8988T (cell line): ENCODE measurements around the gene MOGAT3.

Experiments used
- DNase-seq: peaks from one replicate; pipeline ENCODE4 v3.0.0; 2011

Gene MOGAT3

DNA sequence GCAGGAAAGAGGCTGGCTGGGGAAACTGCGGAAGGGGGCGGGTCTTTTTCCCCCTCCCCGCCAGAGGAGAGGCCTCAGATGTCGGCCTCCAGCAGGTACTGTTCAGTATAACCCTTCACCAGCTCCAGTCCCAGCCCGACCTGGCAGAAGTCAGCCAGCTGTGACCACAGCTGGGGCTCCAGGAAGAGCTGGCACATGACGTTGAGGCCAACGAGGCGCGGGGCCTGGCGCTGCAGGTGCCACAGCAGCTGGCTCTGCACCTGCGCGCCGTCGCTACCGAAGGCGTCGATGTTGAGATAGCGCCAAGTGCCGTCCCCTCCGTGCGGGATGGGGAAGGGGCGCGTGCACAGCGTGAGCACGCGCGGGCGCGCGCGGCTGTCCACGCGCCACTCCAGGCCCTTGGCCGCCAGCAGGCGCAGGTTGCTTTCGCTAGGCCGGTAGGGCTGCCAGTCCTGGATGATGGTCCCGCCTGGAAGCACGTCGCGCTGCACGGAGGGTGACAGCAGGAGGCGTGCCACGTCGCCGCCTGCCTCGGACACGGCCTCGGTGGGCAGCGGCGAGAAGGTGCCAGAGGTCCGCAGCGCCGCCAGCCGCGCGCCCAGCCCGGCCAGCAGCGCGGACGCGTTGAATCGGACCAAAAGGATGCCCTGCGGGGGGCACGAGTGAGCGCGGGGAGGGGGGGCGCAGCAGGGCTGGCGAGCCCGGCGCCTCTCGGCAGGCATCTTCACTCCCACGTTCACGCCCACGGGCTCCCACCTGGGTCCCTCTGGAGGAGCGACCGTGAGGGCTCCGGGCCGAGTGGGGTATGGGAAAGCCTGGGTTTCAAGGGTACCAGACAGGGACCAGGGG, 28.6 kb downstream of the MOGAT3 start:
- no peak for DNase-seq

DNA sequence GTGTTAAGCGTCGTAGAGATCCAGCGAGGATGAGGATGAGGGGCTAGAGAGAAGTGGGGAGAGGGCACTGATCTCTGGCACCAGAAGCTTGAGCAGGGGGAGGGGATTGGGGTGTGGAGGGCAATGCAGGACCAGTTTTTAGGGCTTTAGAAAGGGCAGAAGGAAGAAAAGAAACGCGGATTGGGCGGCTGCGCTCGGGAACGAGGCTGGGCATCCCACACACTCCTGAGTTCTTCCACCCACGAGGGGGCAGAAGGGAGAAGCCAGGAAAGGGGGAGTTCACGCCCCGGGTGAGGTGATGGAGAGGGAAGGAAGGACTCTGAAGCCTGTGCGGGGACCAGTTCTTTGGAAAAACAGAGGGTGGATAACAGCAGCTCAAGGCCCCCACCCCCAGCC, 29.4 kb downstream of the MOGAT3 start:
- DNase-seq, result no peak

DNA sequence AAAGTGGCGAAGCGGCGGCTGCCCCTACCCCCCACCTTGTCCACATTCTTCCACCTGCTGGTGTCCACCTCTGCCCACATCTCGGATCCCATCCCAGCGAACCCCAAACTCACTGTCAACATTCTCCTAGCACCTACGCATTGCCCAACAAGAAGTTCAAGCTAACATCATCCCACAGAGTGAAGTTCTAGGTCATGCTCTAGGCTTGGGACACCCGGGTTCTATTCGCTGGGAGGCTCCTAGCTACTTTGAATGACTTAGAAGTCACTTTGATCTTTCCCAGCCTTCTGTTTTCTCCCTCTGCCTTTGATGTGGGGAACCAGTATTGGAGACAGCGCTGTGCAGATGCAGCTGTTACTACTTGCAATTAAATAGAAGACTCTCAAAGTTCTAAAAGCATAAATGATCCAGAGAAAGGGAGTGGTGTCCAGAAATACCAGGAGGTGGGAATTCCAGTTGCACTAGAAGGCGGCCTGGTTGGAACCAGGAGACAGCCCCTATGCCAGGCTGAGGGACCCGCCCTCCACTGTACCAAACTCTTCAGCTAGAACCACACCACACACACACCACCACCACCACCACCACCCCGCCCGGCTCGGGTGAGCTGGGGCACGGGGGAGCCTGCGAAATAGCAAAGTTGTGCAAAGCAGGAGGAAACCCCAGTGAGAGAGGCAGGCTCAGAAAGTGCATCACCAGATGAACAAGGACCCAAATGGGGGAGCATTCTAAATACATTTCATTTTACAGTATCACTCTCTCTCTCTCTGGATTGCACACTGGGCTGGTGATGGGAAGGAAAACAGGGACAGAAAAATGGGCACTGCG, 30.0 kb downstream of the MOGAT3 start:
- DNase-seq, result no peak

DNA sequence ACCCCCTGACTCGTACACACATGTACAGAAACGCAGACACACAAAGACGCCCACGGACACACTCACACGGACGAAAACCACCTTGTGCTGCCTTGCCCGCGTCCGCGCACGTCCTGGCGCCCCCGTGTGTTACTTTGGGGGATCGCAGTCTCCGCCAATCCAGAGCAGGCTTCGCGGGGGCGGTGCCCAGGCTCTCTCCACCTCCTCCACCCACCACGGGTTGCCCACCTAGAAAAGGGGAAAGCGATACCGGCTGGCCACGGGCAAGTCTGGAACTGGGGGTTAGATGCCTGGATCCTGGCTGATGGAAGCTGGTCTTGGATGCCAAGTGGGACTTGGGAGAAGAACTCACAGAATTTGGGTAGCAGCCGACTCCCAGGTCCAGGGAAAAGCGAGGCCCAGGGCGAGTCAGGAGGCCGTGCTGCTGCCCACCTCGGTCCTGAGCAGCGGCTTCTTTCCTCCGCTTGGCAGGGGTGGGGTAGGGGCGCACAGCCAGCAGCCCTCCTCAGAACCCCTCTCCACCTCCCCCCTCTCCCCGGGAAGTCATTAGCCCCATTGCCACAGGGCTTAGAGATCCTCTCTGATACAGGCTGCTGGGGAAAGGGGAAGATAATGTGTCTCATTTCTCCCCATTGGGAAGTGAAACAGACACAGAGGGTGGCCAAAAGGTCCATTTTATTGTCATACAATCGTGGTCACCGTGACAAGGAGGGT, 30.8 kb downstream of the MOGAT3 start:
- peak; percentile 82 for DNase-seq

DNA sequence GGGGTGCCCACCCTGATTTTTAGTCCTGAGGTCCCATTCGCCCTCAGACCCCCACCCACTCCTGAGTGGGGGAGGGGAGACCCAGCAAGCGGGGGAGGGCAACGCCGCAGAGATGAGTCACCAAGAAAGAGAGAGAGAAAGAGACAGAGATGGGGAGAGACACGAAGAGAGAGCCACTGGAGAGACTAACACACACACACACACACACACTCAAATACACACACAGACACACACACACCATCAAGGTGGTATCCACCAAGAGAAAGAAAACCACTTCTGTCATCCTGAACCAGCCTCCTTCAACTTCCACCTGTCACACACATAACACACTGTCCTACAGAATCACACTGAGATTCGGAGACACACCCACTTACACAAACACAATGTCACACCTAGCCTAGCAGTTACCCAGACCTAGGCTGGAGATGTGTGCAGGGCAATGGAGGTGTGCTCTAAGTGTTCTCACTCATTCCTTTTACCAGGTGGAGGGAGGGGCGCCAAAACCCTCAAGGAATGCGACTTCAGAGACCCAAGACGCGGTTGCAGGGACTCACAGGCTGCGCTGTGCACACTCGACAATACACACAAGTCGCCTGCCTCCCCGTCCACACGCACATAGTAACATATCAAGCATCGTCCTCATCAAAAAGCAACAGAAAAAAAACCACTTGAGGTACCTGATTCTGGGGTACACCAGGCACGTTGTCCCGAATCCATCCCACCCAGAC, 31.6 kb downstream of the MOGAT3 start:
- no peak for DNase-seq

DNA sequence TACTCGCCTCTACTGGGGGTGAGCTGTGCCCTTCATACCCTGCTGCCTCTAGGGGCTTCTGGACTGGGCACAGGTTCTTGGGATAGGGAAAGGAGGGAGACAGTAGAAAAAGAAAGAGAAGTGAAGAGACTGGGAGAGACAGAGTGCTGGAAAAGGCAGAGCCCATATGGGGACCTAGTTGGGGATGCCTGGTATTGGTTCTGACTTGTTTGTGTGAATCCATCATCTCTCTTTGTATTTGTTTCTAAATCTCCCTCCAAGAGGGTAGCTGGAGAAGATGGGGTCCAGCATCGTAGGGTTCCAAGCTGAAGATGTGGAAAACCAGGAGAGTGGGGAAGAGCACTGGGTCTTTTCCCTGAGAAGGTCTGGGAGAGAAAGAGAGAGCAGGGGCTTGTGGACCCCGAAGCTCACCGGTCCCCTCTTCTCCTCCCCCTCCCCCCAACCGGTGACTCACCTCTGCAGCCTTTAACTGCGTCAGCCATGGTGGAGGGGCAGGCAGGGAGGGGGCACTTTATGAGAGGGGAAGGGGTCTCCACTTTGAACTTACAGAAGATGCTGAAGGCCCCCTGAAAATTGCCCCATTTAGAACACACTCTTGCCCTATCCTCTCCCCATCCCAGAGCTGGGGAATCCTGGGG, 32.3 kb downstream of the MOGAT3 start:
- no peak for DNase-seq

DNA sequence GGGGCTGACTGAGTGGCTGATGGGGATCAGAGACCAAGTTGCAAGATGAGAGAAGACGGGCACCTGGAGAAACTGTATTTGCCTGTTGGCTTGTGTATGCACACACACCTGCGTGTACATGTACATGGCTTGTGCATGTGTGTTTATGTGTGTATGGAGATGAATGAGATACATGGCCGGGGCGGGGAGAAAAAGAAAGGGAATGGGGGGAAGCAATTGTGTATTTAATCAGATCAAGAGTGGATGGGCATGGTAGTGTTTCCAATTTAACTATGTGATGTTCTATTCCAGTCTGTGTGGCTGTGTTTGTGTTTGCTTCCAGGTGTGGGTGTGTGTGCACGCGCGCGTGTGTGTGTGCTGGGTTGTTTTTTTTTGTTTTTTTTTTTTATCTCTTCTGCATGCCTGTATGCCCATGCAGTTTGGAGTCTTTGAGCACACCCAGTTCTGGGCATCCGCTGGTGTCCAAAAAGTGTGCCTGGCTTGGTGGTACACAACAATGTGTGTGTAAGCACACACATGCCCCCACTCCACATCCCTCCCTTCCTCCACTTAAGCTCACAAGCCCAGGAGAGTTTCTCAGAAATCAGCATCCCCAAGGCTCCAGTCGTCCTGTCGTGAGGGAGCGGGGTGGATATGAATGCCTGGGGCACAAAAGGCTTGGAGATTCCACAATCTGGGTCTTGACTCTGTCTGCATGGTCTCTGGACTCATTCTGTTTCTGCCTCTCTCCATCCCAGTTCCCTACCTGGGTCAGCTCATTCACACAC, 33.0 kb downstream of the MOGAT3 start:
- no peak for DNase-seq

DNA sequence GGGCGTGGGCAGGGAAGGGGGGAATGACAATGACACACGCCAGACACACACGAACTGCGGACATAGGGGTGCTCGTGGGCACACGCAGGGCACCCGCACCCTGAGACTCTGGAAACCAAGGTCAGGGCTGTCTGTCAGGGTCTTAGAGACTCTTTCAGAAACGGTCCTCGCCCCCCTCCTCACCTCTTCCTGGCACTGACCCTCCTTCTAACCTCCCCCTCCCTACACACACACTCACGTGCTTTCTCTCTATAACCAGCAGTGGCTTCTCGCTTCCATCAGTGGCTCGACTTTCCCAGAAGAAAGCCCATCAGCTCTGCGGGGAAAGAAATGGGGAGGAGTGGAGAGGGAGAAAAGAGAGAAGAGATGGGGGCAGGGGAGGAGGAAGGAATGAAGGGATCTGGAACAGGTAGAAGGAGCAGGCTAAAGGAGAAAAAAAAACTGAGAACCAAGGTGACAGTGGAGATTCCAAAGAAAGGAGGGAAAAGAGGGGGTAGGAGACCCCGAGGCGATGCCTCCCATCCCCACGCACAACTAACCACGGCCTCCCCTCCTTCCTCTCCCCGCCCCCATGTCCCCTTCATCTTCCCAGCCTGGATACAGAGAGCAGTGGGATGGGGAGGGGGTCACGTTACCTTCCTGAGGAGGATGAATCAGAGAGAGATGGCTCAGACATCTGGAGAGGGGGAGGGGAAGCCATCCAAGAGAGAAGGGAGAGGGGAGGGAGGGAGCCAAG, 33.8 kb downstream of the MOGAT3 start:
- no peak for DNase-seq

DNA sequence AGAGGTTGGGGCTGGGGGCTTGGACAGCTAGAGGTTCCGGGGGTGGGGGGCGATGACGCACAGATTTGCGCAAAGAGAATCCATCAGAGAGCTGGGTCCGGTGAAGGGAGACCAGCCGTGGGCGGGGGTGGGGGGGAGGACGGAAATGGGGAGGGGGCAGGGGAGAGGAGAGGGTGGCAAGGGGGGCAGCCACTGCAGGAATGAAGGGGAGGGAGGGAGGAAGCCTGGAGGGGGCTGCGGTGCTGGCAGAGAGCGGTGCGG, 34.3 kb downstream of the MOGAT3 start:
- DNase-seq, result no peak

DNA sequence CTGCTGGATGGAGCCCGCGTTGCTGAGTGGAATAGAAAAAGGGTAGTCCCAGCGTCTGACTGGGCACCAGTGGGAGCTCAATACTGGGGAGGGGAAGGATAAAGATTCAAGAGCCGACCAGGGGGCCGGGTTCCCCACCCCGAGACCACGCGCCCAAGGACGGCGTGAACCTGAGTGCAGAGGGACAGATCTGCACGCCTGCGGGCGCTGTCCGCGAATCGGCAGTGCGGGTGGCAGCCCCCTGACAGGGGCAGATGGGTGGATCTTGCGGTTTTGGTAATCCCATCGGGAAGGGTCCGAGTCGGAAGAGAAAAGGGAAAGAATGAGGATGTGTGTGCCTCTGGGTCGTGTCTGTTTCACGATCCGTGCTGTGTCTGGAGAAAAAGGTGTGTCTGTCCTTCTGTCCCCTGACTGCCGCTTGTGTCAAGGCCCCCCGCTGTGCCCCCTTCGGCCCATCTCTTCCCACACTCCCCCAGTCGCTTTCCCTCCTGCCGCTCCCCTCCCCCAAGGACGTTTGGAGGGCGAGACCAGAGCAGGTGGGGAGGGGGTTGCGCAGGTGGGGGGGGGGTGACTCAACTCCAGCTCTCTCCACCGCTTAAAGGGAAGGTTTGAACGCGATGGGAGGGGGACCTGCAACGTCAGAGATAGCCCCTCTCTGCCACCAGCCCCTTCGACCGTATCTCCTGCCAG, 34.7 kb downstream of the MOGAT3 start:
- no peak for DNase-seq

DNA sequence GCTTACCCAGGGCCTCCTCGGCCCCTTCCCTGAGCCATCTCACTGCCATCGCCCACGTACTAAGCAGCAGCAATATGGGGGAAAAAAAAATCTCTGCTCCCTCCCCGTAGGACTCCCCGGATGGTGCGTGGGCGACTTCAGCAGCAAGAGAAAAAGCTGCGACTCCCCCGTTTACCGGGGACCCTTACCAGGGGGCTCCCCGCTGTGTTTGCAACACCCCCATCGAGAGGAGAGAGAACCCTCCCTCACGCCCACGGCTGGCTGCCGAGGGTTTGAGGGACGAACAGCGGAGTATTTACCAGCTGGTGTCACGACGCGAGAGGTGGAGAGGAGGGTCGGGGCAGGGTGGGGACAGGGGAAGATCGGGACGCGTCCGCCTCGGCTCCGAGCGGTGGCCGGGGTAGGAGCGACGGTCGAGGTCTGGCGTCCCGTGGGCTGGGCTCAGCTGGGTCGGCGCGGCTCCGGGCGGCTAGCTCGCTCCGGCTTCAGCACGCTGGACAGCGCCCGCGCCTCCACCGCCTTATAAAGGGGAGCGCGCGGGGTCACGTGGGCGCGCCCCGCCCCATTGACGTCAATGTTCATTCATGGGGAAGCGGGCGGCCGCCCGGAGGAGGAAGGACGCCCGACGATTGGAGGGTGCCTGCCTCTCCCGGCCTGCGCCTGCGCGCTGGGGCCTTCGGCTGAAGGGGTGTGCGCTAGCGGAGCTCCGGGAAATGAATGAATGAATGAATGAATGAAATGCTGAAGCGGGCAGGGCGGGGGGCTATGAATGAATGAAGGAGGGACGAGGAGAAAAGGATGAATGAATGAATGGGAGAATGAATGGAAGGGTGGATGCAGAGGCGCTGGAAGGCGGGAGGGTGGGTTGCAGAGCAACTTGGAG, 35.5 kb downstream of the MOGAT3 start, which contains the start of gene VGF:
Gene VGF, minus strand, starts transcription at position 495 of the 883 bp plus-strand sequence. CDS start 726 bp downstream, outside the sequence.
- peak; percentile 91 for DNase-seq

DNA sequence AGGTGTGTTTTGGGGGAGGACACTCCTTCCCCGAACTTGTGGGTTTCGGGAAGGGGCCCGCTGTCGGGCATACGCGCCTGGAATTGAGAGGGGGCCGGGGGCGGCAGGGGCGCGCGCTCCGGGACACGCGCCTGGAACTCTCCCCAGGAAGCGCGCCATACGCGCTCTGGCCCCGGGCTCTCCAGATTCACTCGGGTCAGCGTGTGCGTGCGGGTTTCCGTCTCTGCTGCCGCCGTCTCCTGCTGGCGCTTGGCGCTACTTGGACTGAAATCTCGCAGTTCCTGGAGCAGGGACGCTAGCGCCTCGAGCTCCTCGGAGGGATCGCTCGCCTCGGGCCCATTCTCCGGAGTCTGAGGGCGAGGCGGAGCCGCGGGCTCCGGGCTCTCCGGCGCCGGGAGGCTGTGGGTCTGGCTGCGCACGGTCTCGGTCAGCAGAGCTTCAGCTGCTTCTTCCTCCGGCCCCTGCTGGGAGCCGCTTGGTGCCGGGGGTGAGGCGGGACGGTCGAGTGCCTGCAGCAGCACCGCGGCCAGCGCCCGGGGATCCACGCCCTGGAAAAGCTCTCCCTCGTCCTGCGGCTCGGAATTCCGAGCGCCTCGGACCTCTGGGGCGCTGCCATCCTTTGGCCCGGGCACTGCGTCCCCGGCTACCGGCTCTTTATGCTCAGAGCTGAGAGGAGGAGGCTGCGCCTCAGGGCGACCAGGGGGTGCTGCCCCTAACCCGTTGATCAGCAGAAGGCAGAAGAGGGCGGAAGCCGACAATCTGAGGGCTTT, 36.6 kb downstream of the MOGAT3 start:
- DNase-seq, result no peak

DNA sequence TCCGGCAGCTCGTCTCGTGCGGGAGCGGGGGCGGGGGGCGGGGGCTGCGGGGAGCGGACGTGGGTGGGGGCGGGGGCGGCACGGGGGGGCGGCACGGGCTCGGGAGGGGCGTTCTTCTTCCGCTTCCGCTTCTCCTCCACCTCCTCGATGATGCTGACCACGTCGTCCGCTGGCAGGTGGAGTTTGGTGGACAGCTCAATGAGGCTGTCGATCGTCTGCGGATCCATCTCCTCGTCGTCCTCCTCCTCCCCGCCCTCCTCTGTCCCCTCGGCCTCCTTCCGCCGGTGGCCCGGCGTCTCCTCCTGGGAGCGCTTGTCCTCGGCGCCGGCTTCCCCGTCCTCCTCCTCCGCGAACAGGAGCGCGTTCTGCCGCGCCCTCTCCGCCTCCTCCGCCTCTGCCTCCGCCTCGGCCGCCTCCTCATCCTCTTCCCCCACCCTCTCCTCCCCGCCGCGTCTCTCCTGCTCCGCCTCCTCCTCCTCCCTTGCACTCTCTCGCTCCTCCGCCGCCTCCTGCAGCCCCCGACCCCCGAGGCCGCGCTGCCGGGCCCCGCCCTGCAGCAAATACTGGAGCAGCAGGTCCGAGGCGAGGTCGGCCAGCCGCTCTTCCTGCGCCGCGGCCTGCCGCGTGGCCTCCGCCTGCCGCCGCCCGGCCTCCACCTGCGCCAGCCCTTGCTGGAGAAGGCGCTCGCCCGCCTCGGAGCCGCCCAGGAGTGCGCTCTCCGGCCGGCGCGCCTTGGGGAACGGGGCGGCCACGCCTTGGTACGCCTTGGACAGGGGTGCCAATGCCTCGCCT, 37.4 kb downstream of the MOGAT3 start:
- no peak for DNase-seq

DNA sequence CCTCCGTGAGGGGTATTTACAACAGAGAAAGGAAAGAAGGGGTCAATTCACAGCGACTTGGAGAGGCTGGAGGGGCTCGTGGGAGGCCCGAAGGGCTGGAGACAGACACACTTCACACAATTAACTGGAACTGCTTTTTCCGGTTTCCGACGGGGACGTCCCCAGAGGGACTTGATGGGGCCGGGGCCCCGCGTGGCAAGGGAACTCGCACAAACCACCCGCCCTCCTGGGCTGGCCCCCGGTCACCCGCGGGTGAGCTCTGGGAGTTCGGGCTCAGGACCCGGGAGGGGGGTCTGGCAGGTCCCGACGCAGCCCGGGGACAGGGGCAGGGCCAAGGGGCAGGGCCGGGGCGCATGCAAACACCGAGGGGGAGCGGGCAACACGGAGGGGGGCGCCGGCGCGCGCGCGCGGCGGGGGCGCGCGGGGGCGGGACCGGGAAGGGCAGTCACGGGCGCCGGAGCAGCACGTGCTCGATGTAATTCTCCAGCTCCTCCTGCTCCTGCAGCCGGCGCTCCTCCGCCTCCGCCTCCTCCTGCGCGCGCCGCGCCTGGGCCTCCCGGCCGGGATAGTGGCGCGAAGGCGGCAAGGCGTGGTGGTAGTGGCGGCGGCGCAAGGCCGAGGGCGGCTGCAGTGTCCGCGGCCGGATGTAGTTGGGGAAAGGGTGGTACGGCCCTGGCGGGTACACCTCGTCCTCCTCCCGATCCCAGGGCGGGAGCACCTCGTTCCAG, 38.1 kb downstream of the MOGAT3 start:
- no peak for DNase-seq

DNA sequence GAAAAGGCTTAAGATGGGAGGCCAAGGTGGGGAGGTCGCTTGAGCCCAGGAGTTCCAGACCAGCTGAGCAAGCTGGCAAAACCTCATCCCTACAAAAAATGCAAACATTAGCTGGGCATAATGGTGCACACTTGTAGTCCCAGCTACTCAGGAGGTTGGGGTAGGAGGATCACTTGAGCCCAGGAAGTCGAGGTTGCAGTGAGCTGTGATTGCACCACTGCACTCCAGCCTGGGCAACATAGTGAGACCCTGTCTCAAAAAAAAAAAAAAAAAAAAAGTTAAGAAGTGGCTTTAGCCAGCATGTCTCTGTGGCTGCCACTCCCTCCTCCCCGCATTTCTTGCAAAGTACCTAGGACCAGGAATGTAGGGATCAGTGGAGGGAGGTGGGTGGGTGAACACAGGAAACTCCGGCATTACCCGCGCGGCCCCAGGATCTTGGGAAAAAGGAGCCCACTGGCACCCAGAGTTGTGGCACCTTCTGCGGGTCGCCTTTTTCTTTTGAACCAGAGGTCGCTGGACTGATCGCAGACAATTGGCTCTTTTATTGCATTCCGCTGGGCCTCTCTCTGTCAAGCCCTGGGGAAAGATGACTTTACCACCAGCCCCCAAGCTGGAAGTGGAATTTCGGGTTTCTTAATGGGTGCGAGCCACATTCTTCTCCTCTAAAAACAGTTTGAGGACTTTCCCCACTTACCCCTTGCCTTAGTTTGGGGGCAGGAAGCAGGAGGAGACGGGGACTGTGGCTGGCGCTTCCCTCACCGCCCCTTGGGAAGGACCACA, 39.0 kb downstream of the MOGAT3 start:
- DNase-seq, result no peak

DNA sequence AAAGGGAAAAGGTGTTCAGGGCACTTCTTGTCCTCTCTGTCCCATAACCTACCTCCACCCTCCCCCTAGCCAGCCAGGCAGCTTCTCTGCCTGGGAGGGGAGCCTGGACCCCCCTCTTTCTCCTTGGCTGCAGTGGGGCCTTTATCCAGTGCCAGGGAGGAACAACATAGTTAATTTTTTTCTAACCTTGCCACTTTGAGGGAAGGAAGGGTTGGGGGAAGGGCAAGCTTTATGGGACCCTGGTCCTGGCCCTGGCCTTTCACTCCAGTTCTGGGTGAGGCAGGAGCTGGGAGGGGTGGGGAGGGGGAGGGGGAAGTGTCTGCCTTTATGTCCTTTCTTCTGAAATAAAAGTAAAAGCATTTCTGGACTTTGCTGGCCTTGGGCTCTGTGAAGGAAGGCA, 39.9 kb downstream of the MOGAT3 start:
- no peak for DNase-seq
